HG03571 (cell line): Measurements from ENCODE around the gene FKBP4.

Experiments
- ATAC-seq: cut with Tn5 transposase; IDR thresholded peaks from one replicate; pipeline ENCODE4 v1.9.1; 2021; ENCODE audit not compliant: unreplicated experiment

Gene FKBP4

GRCh38 chr12:2812290-2813213 is 17.8 kb downstream of the FKBP4 start, which contains the start of gene ITFG2:
Gene ITFG2, plus strand, starts transcription at chr12:2812668. Its CDS starts 93 bp downstream, at chr12:2812761.
- ATAC-seq, result peak; percentile 92

- ATAC-seq, result no peak
These were observed 18.7 kb downstream of the FKBP4 start for GRCh38 chr12:2813214-2814185.

GRCh38 chr12:2819810-2820209 is 25.0 kb downstream of the FKBP4 start:
- ATAC-seq, result no peak

DNA sequence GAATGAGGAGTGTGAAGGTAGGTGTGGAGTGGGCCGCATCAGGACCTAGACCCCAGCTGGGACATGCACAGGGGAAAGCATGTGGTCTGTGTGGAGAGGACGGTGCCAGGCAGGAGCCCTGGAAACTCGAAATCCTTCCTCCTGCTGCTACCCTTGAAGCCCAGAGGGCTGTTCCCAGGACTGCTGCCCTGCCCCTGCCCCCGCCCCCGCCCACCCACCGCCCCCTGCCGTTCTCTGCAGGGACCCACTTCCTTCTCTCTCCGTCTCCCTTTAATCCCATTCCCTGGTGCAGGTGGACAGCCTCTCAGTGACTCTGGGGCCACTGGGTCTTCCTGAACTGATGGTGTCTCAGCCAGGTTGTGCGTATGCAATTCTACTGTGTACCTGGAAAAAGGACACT is 25.7 kb downstream of the FKBP4 start:
- no peak for ATAC-seq

- no peak for ATAC-seq
These were observed 28.7 kb downstream of the FKBP4 start for GRCh38 chr12:2823483-2823882.

- no peak for ATAC-seq
These were observed 29.8 kb downstream of the FKBP4 start for GRCh38 chr12:2824541-2824940.

GRCh38 chr12:2825132-2825531 is 30.4 kb downstream of the FKBP4 start:
- ATAC-seq, result no peak

GRCh38 chr12:2826036-2826435 is 31.3 kb downstream of the FKBP4 start:
- no peak for ATAC-seq

DNA sequence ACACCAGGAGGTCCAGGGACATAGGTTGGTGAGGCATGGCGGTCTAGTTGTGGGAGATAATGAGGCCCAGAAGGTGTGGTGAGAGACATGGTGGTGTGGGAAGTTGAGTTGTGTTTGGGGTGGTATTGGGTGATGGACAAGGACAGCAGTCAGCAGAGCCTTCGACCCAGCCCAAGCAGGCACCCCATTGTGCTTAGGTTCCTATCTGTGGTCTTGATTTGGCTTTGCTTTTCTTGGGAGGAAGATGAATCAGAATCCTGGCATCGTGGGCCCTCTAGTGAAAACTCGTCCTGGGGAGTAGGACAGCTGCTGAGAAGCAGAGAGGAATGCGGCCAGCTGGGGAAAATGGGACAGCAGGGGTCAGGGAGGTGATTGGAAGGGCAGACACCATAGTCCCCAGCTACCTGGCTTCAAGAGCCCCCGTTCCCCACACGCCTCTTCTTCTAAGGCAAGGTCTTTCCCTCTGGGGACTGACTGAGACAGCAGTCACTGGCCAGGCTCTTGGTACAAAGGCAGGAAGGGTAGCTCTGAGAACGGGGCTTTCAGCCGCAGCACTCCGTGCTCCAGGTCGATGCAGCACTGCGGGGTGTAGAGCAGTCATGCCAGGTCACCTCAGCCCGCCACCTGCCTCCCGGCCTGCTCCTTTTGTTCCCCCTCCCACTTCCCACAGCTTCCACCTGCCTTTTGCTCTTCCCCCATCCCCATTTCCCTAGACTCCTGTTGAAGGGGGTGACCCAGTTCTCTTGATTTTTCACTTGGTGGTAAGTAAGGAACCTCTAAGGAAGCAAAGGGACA is 32.1 kb downstream of the FKBP4 start:
- no peak for ATAC-seq

GRCh38 chr12:2829275-2829674 is 34.5 kb downstream of the FKBP4 start:
- no peak for ATAC-seq

DNA sequence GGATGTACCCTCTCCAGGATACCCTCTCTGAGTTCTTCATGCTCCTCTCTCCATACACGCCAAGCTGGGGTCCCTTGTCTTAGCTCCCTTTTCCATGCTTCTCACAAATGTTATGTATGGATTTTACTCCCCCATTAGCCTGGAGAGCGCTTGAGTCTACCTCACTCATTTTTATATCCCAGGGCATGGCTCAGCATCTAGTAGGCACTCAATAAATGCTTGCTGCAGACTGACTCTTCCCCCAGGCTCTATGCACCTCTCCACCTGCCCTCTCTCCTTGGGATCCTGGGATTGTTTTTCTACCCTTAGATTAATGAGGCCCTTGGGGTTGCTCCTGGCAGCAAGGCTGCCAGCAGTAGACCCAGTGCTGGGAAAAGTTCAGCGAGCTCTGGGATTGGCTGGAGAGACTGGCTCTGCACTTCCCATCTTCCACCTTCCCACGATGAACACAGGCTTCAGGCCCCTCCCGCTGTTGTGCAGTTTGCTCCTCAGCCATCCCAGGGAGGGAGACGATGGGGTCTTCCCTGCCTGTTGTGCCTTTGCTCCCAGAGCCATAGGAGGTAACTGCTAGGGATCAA is 37.9 kb downstream of the FKBP4 start:
- ATAC-seq, result no peak

DNA sequence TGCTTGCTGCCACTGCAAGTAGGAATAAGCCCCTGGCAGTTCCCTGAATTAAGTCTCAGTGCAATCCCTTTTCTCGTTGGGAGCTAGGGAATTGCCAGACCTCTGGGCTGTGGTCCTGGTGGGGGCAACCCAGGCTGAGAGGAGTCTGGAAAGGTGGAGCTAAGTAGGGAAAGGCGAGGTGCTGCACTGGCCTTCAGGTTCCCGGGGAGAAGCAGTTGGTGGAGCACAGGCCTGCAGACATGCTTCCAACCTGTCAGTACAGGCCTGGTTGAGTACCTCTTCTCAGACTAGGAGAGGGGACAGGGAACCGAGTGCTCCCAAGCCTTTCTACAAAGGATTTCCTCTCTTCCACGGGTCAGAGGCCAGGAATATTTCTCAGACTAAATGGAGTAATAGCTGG is 38.6 kb downstream of the FKBP4 start:
- ATAC-seq, result no peak

DNA sequence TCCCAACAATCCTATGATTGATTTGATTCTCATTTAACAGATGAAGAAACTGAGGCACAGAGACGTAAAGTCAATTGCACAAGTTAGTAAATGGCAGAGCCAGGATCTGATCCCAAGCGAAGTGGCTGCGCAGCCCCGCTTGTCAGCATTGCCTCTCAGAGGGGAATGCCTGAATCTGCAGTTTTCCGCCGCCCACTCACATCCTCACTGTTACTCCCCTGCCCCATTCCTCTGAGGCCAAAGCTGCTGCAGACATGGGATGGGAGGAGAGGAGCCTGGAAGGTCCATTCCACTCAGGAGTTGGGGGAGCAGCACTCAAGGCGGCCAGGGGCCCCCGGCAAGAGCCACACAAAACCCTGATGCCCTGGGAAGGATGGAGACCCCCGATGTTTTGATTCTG is 39.0 kb downstream of the FKBP4 start:
- ATAC-seq, result no peak

GRCh38 chr12:2834581-2835491 is 40.1 kb downstream of the FKBP4 start, which contains the start of gene NRIP2:
Gene NRIP2, minus strand, starts transcription at chr12:2835035. Its CDS starts 52 bp downstream, at chr12:2834983.
- ATAC-seq, result no peak

DNA sequence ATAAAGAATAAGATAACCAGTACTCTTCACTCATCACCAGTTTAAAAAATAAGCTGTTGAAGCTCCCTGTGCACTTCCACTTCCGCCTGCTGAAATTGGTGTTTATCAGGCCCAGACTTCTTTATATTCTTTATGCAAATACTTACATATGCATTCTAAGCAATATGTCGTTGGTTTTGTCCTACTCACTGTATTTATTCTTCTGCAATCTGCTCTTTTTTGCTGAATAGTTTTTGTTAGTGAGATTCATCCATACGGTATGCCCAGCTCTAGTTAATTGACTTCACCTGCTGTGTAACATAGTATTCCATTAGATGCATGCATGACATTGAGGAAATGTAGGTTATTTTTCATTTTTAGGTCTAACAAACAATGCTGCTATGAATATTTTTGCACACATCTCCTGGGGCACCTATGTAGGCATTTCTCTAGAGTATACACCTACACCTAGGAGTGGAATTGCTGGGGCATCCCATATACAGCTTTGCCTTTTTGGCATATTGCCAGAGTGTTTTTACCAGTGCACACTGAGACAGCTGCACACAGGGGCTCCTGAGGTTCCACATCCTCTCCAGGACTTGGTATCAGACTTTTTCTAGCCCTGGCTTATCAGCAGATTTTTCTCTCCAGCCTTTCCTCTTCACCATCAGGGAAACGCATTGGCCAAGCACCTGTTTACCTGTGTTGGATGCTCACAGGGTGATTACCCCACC is 41.1 kb downstream of the FKBP4 start:
- ATAC-seq, result no peak

GRCh38 chr12:2836574-2836973 is 41.8 kb downstream of the FKBP4 start:
- ATAC-seq, result no peak

- ATAC-seq, result no peak
These were observed 46.4 kb downstream of the FKBP4 start for GRCh38 chr12:2841056-2841650.

GRCh38 chr12:2842948-2843347 is 48.2 kb downstream of the FKBP4 start:
- no peak for ATAC-seq
